HEK293 (cell line): ENCODE measurements around the gene HPD.
A peak's percentile ranks its signal among the peaks of the same experiment; 100 is the strongest.

ENCODE experiments used
- REST ChIP-seq: fragments of 450-650 bp; formaldehyde crosslinking; IDR thresholded peaks from 2 replicates; pipeline ENCODE4 v1.5.1; 2016; ENCODE audit warnings: missing biosample characterization, missing genetic modification characterization
- SCRT2 ChIP-seq: fragments of 450-650 bp; formaldehyde crosslinking; IDR thresholded peaks from 2 replicates; pipeline ENCODE4 v1.5.1; 2016; ENCODE audit warnings: missing biosample characterization, missing genetic modification characterization
- SP2 ChIP-seq: fragments of 450-650 bp; formaldehyde crosslinking; IDR thresholded peaks from 2 replicates; pipeline ENCODE4 v1.5.1; 2016; ENCODE audit warnings: missing biosample characterization, missing genetic modification characterization
- ZBTB17 ChIP-seq: fragments of 450-650 bp; formaldehyde crosslinking; IDR thresholded peaks from 2 replicates; pipeline ENCODE4 v1.5.1; 2016; ENCODE audit warnings: missing biosample characterization, missing genetic modification characterization
- ZBTB6 ChIP-seq: fragments of 450-650 bp; formaldehyde crosslinking; IDR thresholded peaks from 2 replicates; pipeline ENCODE4 v1.5.1; 2017; ENCODE audit warnings: missing biosample characterization, missing genetic modification characterization
- ZEB2 ChIP-seq: fragments of 450-650 bp; formaldehyde crosslinking; IDR thresholded peaks from 2 replicates; pipeline ENCODE4 v1.5.1; 2016; ENCODE audit warnings: missing biosample characterization, missing genetic modification characterization
- ZNF155 ChIP-seq: fragments of 450-650 bp; formaldehyde crosslinking; IDR thresholded peaks from 2 replicates; pipeline ENCODE4 v1.5.1; 2016; ENCODE audit warnings: missing biosample characterization, missing genetic modification characterization
- ZNF16 ChIP-seq: fragments of 450-650 bp; formaldehyde crosslinking; IDR thresholded peaks from 2 replicates; pipeline ENCODE4 v1.5.1; 2016; ENCODE audit warnings: low read depth, missing biosample characterization, missing genetic modification characterization
- ZNF169 ChIP-seq: fragments of 450-650 bp; formaldehyde crosslinking; IDR thresholded peaks from 2 replicates; pipeline ENCODE4 v1.5.1; 2016; ENCODE audit warnings: missing biosample characterization, missing genetic modification characterization
- ZNF202 ChIP-seq: fragments of 450-650 bp; formaldehyde crosslinking; IDR thresholded peaks from 2 replicates; pipeline ENCODE4 v1.5.1; 2016; ENCODE audit warnings: missing biosample characterization, missing genetic modification characterization, borderline replicate concordance
- ZNF248 ChIP-seq: fragments of 450-650 bp; formaldehyde crosslinking; IDR thresholded peaks from 2 replicates; pipeline ENCODE4 v1.5.1; 2017; ENCODE audit warnings: missing biosample characterization, missing genetic modification characterization
- ZNF37A ChIP-seq: fragments of 450-650 bp; IDR thresholded peaks from 2 replicates; pipeline ENCODE4 v1.5.1; 2018; ENCODE audit warnings: missing biosample characterization, missing genetic modification characterization
- ZNF394 ChIP-seq: fragments of 450-650 bp; formaldehyde crosslinking; IDR thresholded peaks from 2 replicates; pipeline ENCODE4 v1.5.1; 2016; ENCODE audit warnings: missing biosample characterization, missing genetic modification characterization, mild to moderate bottlenecking, moderate library complexity, borderline replicate concordance
- ZNF433 ChIP-seq: fragments of 450-650 bp; formaldehyde crosslinking; IDR thresholded peaks from 2 replicates; pipeline ENCODE4 v1.5.1; 2016; ENCODE audit warnings: missing biosample characterization, missing genetic modification characterization, low read depth
- ZNF449 ChIP-seq: fragments of 450-650 bp; formaldehyde crosslinking; IDR thresholded peaks from 2 replicates; pipeline ENCODE4 v1.5.1; 2017; ENCODE audit warnings: missing biosample characterization, mild to moderate bottlenecking, missing genetic modification characterization, moderate library complexity
- ZNF514 ChIP-seq: fragments of 450-650 bp; formaldehyde crosslinking; IDR thresholded peaks from 2 replicates; pipeline ENCODE4 v1.5.1; 2016; ENCODE audit warnings: missing biosample characterization, missing genetic modification characterization
- ZNF521 ChIP-seq: fragments of 450-650 bp; formaldehyde crosslinking; IDR thresholded peaks from 2 replicates; pipeline ENCODE4 v1.5.1; 2017; ENCODE audit warnings: missing biosample characterization, mild to moderate bottlenecking, missing genetic modification characterization
- ZNF529 ChIP-seq: fragments of 450-650 bp; formaldehyde crosslinking; IDR thresholded peaks from 2 replicates; pipeline ENCODE4 v1.5.1; 2017; ENCODE audit warnings: missing genetic modification characterization, missing biosample characterization; ENCODE audit not compliant: insufficient replicate concordance
- ZNF561 ChIP-seq: fragments of 450-650 bp; IDR thresholded peaks from 2 replicates; pipeline ENCODE4 v1.5.1; 2018; ENCODE audit warnings: missing biosample characterization, missing genetic modification characterization, borderline replicate concordance
- ZNF596 ChIP-seq: fragments of 450-650 bp; IDR thresholded peaks from 2 replicates; pipeline ENCODE4 v1.5.0; 2018; ENCODE audit warnings: missing biosample characterization, mild to moderate bottlenecking, missing genetic modification characterization, moderate library complexity
- ZNF629 ChIP-seq: fragments of 450-650 bp; formaldehyde crosslinking; IDR thresholded peaks from 2 replicates; pipeline ENCODE4 v1.5.1; 2017; ENCODE audit warnings: missing biosample characterization, missing genetic modification characterization
- ZNF654 ChIP-seq: fragments of 450-650 bp; formaldehyde crosslinking; IDR thresholded peaks from 2 replicates; pipeline ENCODE4 v1.5.1; 2016; ENCODE audit warnings: low read depth, missing biosample characterization, missing genetic modification characterization
- ZNF658 ChIP-seq: fragments of 450-650 bp; formaldehyde crosslinking; IDR thresholded peaks from 2 replicates; pipeline ENCODE4; 2016; ENCODE audit warnings: missing biosample characterization, missing genetic modification characterization
- ZNF670 ChIP-seq: fragments of 450-650 bp; formaldehyde crosslinking; IDR thresholded peaks from 2 replicates; pipeline ENCODE4 v1.5.1; 2016; ENCODE audit warnings: missing biosample characterization, missing genetic modification characterization, low read depth
- ZNF76 ChIP-seq: fragments of 450-650 bp; formaldehyde crosslinking; IDR thresholded peaks from 2 replicates; pipeline ENCODE4; 2016; ENCODE audit warnings: low read depth, missing biosample characterization, missing genetic modification characterization, borderline replicate concordance
- ZNF785 ChIP-seq: fragments of 450-650 bp; formaldehyde crosslinking; IDR thresholded peaks from 2 replicates; pipeline ENCODE4 v1.5.1; 2016; ENCODE audit warnings: missing biosample characterization, missing genetic modification characterization
- ZNF843 ChIP-seq: fragments of 450-650 bp; formaldehyde crosslinking; IDR thresholded peaks from 2 replicates; pipeline ENCODE4 v1.5.1; 2016; ENCODE audit warnings: missing biosample characterization, missing genetic modification characterization
- TF ChIP-seq, protein P1 (sequence below): fragments of 450-650 bp; formaldehyde crosslinking; conservative IDR thresholded peaks from 2 replicates; pipeline ENCODE4 v1.5.1; 2016; ENCODE audit warnings: low read depth, missing biosample characterization, missing genetic modification characterization
- TF ChIP-seq, protein P2 (sequence below): IDR thresholded peaks from 2 replicates; pipeline ENCODE4 v1.6.1; 2011; ENCODE audit warnings: mild to moderate bottlenecking, low read depth, low read length, borderline replicate concordance

HPD gene

DNA sequence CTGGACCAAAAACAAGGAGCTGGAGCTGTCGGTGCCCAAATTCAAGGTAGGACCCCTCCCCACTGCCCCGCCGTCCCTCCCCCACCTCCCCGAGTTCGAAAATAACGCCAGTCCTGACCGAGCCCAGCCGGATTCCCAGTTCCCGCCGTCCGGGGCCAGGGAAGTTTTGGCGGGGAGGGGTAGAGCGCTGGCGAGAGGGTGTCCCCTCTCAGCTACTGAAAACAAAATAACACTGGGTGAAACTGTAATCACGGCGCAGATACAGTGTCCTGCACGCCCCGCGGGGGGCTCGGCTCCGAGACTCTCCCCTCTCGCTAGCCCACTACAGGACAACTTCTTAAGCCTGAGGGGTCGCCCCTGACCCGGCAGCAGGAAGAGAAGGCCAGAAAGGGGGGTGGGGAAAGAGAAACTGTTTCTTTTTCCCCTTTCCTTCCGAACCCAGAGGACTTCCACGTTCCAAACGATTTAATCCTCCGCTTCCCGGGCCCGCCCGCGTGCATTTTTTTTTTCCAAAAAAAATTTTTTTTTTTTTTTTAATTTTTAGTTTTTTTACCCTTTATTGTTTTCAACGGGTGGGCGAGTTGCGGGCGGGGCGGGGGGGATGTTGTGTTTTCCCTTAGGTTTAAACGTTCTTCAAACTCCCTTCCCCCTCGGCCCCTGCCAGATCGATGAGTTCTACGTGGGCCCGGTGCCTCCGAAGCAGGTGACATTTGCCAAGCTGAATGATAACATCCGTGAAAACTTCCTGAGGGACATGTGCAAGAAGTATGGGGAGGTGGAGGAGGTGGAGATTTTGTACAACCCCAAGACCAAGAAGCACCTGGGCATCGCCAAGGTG is 53.3 kb downstream of the HPD start (continued):
- TF ChIP-seq, protein P1, sequence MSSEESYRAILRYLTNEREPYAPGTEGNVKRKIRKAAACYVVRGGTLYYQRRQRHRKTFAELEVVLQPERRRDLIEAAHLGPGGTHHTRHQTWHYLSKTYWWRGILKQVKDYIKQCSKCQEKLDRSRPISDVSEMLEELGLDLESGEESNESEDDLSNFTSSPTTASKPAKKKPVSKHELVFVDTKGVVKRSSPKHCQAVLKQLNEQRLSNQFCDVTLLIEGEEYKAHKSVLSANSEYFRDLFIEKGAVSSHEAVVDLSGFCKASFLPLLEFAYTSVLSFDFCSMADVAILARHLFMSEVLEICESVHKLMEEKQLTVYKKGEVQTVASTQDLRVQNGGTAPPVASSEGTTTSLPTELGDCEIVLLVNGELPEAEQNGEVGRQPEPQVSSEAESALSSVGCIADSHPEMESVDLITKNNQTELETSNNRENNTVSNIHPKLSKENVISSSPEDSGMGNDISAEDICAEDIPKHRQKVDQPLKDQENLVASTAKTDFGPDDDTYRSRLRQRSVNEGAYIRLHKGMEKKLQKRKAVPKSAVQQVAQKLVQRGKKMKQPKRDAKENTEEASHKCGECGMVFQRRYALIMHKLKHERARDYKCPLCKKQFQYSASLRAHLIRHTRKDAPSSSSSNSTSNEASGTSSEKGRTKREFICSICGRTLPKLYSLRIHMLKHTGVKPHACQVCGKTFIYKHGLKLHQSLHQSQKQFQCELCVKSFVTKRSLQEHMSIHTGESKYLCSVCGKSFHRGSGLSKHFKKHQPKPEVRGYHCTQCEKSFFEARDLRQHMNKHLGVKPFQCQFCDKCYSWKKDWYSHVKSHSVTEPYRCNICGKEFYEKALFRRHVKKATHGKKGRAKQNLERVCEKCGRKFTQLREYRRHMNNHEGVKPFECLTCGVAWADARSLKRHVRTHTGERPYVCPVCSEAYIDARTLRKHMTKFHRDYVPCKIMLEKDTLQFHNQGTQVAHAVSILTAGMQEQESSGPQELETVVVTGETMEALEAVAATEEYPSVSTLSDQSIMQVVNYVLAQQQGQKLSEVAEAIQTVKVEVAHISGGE = no peak
- TF ChIP-seq SCRT2 = no peak
- no peak for TF ChIP-seq ZNF596 (tag by site-specific recombination)
- 0 out of 2 replicates have a peak, but pooled peaks have one; percentile 12 for TF ChIP-seq ZNF629 (tag by site-specific recombination)
- no peak for TF ChIP-seq ZNF155 (tag by site-specific recombination)
- no peak for TF ChIP-seq ZNF514 (tag by site-specific recombination)
- no peak for TF ChIP-seq ZNF521
- peak; percentile 59; the same call in 1 of the 2 replicates for TF ChIP-seq ZBTB17 (tag by site-specific recombination)
- TF ChIP-seq ZNF449 (tag by site-specific recombination) = peak; percentile 71; the same call in 1 of the 2 replicates
- no peak for TF ChIP-seq ZNF248 (tag by site-specific recombination)
- TF ChIP-seq ZNF16 (tag by site-specific recombination) = no peak
- peak; percentile 26; the same call in 1 of the 2 replicates for TF ChIP-seq ZNF394 (tag by site-specific recombination)
- TF ChIP-seq REST (tag by site-specific recombination) = no peak
- TF ChIP-seq ZNF76 (tag by site-specific recombination) = no peak
- TF ChIP-seq ZNF561 (tag by site-specific recombination) = peak; percentile 66; the same call in 1 of the 2 replicates
- no peak for TF ChIP-seq ZBTB6 (tag by site-specific recombination)
- no peak for TF ChIP-seq ZNF843 (tag by site-specific recombination)
- TF ChIP-seq ZNF202 (tag by site-specific recombination) = no peak
- no peak for TF ChIP-seq ZNF169
- TF ChIP-seq ZNF785 (tag by site-specific recombination) = no peak
- peak; percentile 23; the same call in 1 of the 2 replicates for TF ChIP-seq SP2 (tag by site-specific recombination)
- TF ChIP-seq ZEB2 = peak; percentile 57
- no peak for TF ChIP-seq ZNF654
- no peak for TF ChIP-seq ZNF37A (tag by site-specific recombination)
- TF ChIP-seq ZNF529 (tag by site-specific recombination) = no peak
- no peak for TF ChIP-seq ZNF433
- TF ChIP-seq ZNF658 (tag by site-specific recombination) = no peak
- TF ChIP-seq ZNF670 (tag by site-specific recombination) = no peak
- TF ChIP-seq, protein P2, sequence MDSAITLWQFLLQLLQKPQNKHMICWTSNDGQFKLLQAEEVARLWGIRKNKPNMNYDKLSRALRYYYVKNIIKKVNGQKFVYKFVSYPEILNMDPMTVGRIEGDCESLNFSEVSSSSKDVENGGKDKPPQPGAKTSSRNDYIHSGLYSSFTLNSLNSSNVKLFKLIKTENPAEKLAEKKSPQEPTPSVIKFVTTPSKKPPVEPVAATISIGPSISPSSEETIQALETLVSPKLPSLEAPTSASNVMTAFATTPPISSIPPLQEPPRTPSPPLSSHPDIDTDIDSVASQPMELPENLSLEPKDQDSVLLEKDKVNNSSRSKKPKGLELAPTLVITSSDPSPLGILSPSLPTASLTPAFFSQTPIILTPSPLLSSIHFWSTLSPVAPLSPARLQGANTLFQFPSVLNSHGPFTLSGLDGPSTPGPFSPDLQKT = no peak
